Heart left ventricle (tissue), 13 donors: Measurements from ENCODE around the gene FKBP7.

Experiments used
- CTCF ChIP-seq, 12 donors: fragments of 200-600 bp; sonication (generic) in 4 of 12; IDR thresholded peaks; one replicate each; pipeline versions ENCODE4 v1.5.0 to v1.8.0; 2018 to 2022; ENCODE audit warnings: antibody characterized with exemption in 12 of 12, mild to moderate bottlenecking in 5 of 12
- POLR2A ChIP-seq, 2 donors: fragments of 450-650 bp; IDR thresholded peaks; one replicate each; pipeline ENCODE4 v1.6.1; 2017; ENCODE audit warnings: antibody characterized with exemption in 2 of 2, mild to moderate bottlenecking in 2 of 2, moderate library complexity in 2 of 2
- donor health status: ischemic (EF 13 %, LVEDD 7.1; RV severe dilation, severe dysfunction).
- donor health status: DM: no; HTN: yes; CAD: no.
- donor health status: DM: no; HTN: no; CAD: no.
- donor health status: ischemic (EF 25% LVEDD 6.9; RV normal size, moderate dysfunction).
- donor health status: ischemic (EF 25% LVEDD 5.7; RV mildly dilated, moderate dysfunction).
- donor health status: ischemic (EF 35%, LVEDD 5.7; RV mildly dilated, moderate dysfunction).
- donor health status: nonischemic (EF 11% LVEDD 7.7; RV severe dilation, severe dysfunction).
- donor health status: DM: yes; HTN: yes; CAD: no.
- donor health status: PGD.
- donor health status: ischemic (EF 29% LVEDD 5.4; RV normal size, mild dysfunction).
- donor health status: nonischemic (EF 23%, LVEDD 6.1; RV moderate dilation, normal function).

- TF ChIP-seq CTCF (IDR thresholded peaks at IDR 0.05) = no peak
- TF ChIP-seq POLR2A (IDR thresholded peaks at IDR 0.05) = no peak
These were observed 1.9 kb downstream of the FKBP7 start for GRCh38 chr2:178476477-178476876.
